Measurements from ENCODE around the gene ICE2.
A peak's percentile ranks its signal among the peaks of the same experiment; 100 is the strongest.

ICE2 gene

GRCh38 chr15:60394689-60395097 lies 84.2 kb downstream of the ICE2 start:
- H3K4me3 ChIP-seq (ENCODE audit: low read depth, low read length), result no peak overlapping the region
- no peak for DNase-seq (ENCODE audit: low read depth)
- no peak for TF ChIP-seq CTCF (IDR thresholded peaks at IDR 0.05; ENCODE audit: insufficient read depth, low read depth, low read length, missing control alignments)

- no peak for DNase-seq (ENCODE audit: low read depth)
- TF ChIP-seq CTCF (IDR thresholded peaks at IDR 0.05; ENCODE audit: insufficient read depth, low read depth, low read length, missing control alignments), result no peak
- H3K4me3 ChIP-seq (ENCODE audit: low read depth, low read length), result no peak overlapping the region
Observed at GRCh38 chr15:60392986-60393790, 85.8 kb downstream of the ICE2 start.

- no peak for TF ChIP-seq CTCF (IDR thresholded peaks at IDR 0.05; ENCODE audit: insufficient read depth, low read depth, low read length, missing control alignments)
- no peak overlapping the region for H3K4me3 ChIP-seq (ENCODE audit: low read depth, low read length)
- peak; percentile 54 for DNase-seq (ENCODE audit: low read depth)
Observed at GRCh38 chr15:60392601-60392985, 86.3 kb downstream of the ICE2 start.

GRCh38 chr15:60391722-60392315 lies 87.1 kb downstream of the ICE2 start:
- DNase-seq (ENCODE audit: low read depth), result no peak

GRCh38 chr15:60390871-60391501 lies 88.0 kb downstream of the ICE2 start:
- TF ChIP-seq CTCF (IDR thresholded peaks at IDR 0.05; ENCODE audit: insufficient read depth, low read depth, low read length, missing control alignments), result no peak
- H3K4me3 ChIP-seq (ENCODE audit: low read depth, low read length), result no peak overlapping the region
- DNase-seq (ENCODE audit: low read depth), result no peak

More at GRCh38 chr15:60391722-60392315, 87.1 kb downstream of the ICE2 start:
- TF ChIP-seq CTCF (IDR thresholded peaks at IDR 0.05; ENCODE audit: insufficient read depth, low read depth, low read length, missing control alignments), result no peak
- no peak overlapping the region for H3K4me3 ChIP-seq (ENCODE audit: low read depth, low read length)

GRCh38 chr15:60390231-60390630 lies 88.7 kb downstream of the ICE2 start:
- DNase-seq (ENCODE audit: low read depth), result no peak
- H3K4me3 ChIP-seq (ENCODE audit: low read depth, low read length), result no peak overlapping the region
- no peak for TF ChIP-seq CTCF (IDR thresholded peaks at IDR 0.05; ENCODE audit: insufficient read depth, low read depth, low read length, missing control alignments)

All from GM12865 (cell line).